GM21423 (cell line): Measurements from ENCODE around the gene GNB1.
"Not testable (repeated sequence)": the region's sequence is repeated elsewhere in the genome, so short reads cannot be mapped to it uniquely, and the experiment has no call there.

Experiments
- ATAC-seq: cut with Tn5 transposase; IDR thresholded peaks from one replicate; pipeline ENCODE4 v1.9.1; 2021; ENCODE audit warnings: mild to moderate bottlenecking, moderate library complexity; ENCODE audit not compliant: unreplicated experiment

GNB1 gene

GRCh38 chr1:1890506-1891348 lies at the start of gene GNB1:
Gene GNB1 (minus strand): TSS chr1:1891087. CDS start chr1:1825453, 65,634 bp downstream.
- ATAC-seq = peak; percentile 71

GRCh38 chr1:1940123-1940425 lies 49.2 kb upstream of the GNB1 start:
- no peak for ATAC-seq

GRCh38 chr1:1939296-1940122 lies 48.6 kb upstream of the GNB1 start:
- no peak for ATAC-seq

GRCh38 chr1:1938613-1939295 lies 47.9 kb upstream of the GNB1 start:
- no peak for ATAC-seq

GRCh38 chr1:1938276-1938573 lies 47.3 kb upstream of the GNB1 start:
- ATAC-seq = no peak

- ATAC-seq = no peak
Measured at GRCh38 chr1:1937549-1938275, 46.8 kb upstream of the GNB1 start.

- no peak for ATAC-seq
Measured at GRCh38 chr1:1937061-1937460, 46.2 kb upstream of the GNB1 start.

GRCh38 chr1:1934848-1935247 lies 44.0 kb upstream of the GNB1 start:
- not testable (repeated sequence) for ATAC-seq

- ATAC-seq = no peak
Measured at GRCh38 chr1:1929639-1930545, 39.0 kb upstream of the GNB1 start.

- no peak for ATAC-seq
Measured at GRCh38 chr1:1929102-1929638, 38.3 kb upstream of the GNB1 start.

- ATAC-seq = no peak
Measured at GRCh38 chr1:1928231-1929101, 37.6 kb upstream of the GNB1 start.

- ATAC-seq = no peak
Measured at GRCh38 chr1:1927751-1928150, 36.9 kb upstream of the GNB1 start.

- no peak for ATAC-seq
Measured at GRCh38 chr1:1926886-1927660, 36.2 kb upstream of the GNB1 start.

GRCh38 chr1:1926346-1926811 lies 35.5 kb upstream of the GNB1 start:
- ATAC-seq = no peak

GRCh38 chr1:1925437-1926345 lies 34.8 kb upstream of the GNB1 start:
- no peak for ATAC-seq

GRCh38 chr1:1924849-1925248 lies 34.0 kb upstream of the GNB1 start:
- no peak for ATAC-seq

GRCh38 chr1:1924386-1924785 lies 33.5 kb upstream of the GNB1 start:
- ATAC-seq = no peak
